Measurements from ENCODE around the gene SHD.
"Not testable (repeated sequence)": the region's sequence is repeated elsewhere in the genome, so short reads cannot be mapped to it uniquely, and the experiment has no call there.

SHD gene

GRCh38 chr19:4326215-4326836, 47.3 kb downstream of the SHD start:
- no peak for FAIRE-seq

GRCh38 chr19:4326837-4327251, 47.8 kb downstream of the SHD start:
- FAIRE-seq: no peak

More at GRCh38 chr19:4326215-4326836, 47.3 kb downstream of the SHD start:
- DNase-seq (ENCODE audit: low spot score): no peak

GRCh38 chr19:4327252-4327876, 48.3 kb downstream of the SHD start:
- DNase-seq (ENCODE audit: low spot score) (no peak), FAIRE-seq (no peak)

More at GRCh38 chr19:4326837-4327251, 47.8 kb downstream of the SHD start:
- no peak for DNase-seq (ENCODE audit: low spot score)

GRCh38 chr19:4327877-4328242, 48.8 kb downstream of the SHD start:
- FAIRE-seq: no peak
- no peak for DNase-seq (ENCODE audit: low spot score)

- DNase-seq (ENCODE audit: low spot score): peak; percentile 82
- no peak for FAIRE-seq
These were observed 49.4 kb downstream of the SHD start for GRCh38 chr19:4328243-4328990.

- not testable (repeated sequence) for DNase-seq (ENCODE audit: low spot score)
These were observed 50.1 kb downstream of the SHD start for GRCh38 chr19:4328991-4329681.

GRCh38 chr19:4329858-4330257, 50.8 kb downstream of the SHD start:
- FAIRE-seq: no peak
- DNase-seq (ENCODE audit: low spot score): no peak

More at GRCh38 chr19:4328991-4329681, 50.1 kb downstream of the SHD start:
- not testable (repeated sequence) for FAIRE-seq

GRCh38 chr19:4334929-4335570, 56.0 kb downstream of the SHD start:
- DNase-seq (ENCODE audit: low spot score): no peak
- FAIRE-seq: no peak

GRCh38 chr19:4337906-4338440, 58.9 kb downstream of the SHD start:
- no peak for FAIRE-seq

GRCh38 chr19:4338441-4339355, 59.6 kb downstream of the SHD start, which contains the start of gene STAP2:
Gene STAP2 (minus strand): TSS chr19:4338827. CDS start chr19:4338753, 74 bp downstream.
- peak; percentile 52 for DNase-seq (ENCODE audit: low spot score)
- no peak for FAIRE-seq

More at GRCh38 chr19:4337906-4338440, 58.9 kb downstream of the SHD start:
- peak; percentile 19 for DNase-seq (ENCODE audit: low spot score)

Measured in RCC 7860 (cell line).